ENCODE results near the gene ISX. TPM values are rescaled to one million over a fixed set of nuclear protein-coding genes. Genes with fewer than 3 reads are reported as not detected.

ISX gene
- total RNA-seq, 4 donors from 2014 or later = not detected

GRCh38 chr22:35116817-35117216, 50.9 kb downstream of the ISX start:
- TF ChIP-seq, protein P1, sequence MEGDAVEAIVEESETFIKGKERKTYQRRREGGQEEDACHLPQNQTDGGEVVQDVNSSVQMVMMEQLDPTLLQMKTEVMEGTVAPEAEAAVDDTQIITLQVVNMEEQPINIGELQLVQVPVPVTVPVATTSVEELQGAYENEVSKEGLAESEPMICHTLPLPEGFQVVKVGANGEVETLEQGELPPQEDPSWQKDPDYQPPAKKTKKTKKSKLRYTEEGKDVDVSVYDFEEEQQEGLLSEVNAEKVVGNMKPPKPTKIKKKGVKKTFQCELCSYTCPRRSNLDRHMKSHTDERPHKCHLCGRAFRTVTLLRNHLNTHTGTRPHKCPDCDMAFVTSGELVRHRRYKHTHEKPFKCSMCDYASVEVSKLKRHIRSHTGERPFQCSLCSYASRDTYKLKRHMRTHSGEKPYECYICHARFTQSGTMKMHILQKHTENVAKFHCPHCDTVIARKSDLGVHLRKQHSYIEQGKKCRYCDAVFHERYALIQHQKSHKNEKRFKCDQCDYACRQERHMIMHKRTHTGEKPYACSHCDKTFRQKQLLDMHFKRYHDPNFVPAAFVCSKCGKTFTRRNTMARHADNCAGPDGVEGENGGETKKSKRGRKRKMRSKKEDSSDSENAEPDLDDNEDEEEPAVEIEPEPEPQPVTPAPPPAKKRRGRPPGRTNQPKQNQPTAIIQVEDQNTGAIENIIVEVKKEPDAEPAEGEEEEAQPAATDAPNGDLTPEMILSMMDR (IDR thresholded peaks at IDR 0.05; ENCODE audit: low read depth) = no peak

GRCh38 chr22:35119494-35119893, 53.5 kb downstream of the ISX start:
- TF ChIP-seq, protein P1 (IDR thresholded peaks at IDR 0.05; ENCODE audit: low read depth) = no peak

GRCh38 chr22:35124691-35125219, 58.8 kb downstream of the ISX start:
- TF ChIP-seq, protein P1 (IDR thresholded peaks at IDR 0.05; ENCODE audit: low read depth) = no peak

GRCh38 chr22:35126993-35127392, 61.0 kb downstream of the ISX start:
- TF ChIP-seq, protein P1 (IDR thresholded peaks at IDR 0.05; ENCODE audit: low read depth) = no peak

DNA sequence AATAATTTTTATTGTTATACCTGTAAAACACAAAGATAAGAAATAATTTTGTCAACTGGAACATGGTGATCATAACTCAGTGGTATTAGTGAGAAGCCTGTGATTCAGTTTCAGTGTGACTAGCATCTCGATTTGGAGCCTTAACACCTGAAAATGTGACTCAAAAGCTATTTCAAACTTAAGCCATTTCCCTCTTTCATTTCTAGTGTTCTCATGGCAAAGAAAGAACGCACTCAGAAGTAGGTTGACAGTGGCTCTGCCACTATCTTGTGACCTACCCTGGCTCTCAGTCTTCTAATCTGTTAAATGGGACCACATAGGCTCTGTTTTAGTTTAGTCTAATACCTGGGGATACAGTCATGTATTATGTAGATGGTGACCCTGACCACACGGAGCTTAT, 62.7 kb downstream of the ISX start:
- TF ChIP-seq, protein P1 (IDR thresholded peaks at IDR 0.05; ENCODE audit: low read depth) = no peak

DNA sequence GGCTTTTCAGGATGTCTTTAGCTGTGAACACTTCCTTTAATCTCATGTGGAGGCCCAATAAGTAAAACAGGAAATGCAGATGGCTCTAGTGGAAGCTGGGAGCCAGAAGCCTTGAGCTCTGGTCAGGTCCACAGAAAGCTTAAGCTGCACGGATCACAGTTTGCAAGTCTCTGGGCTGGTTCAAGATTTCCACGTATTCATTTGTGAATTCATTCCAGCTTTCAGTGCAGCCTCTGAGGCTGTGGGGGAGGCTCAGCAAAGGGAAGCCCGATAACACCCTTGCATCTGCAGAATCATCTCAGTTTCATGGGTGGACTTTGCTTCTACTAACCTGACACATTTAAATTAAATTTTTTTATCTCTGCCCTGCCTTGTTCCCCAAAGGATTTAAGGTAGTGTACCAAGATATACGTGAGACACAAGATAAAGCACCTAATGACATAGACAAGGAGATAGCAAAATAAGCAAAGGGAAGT, 65.6 kb downstream of the ISX start:
- TF ChIP-seq, protein P1 (IDR thresholded peaks at IDR 0.05; ENCODE audit: low read depth) = no peak

DNA sequence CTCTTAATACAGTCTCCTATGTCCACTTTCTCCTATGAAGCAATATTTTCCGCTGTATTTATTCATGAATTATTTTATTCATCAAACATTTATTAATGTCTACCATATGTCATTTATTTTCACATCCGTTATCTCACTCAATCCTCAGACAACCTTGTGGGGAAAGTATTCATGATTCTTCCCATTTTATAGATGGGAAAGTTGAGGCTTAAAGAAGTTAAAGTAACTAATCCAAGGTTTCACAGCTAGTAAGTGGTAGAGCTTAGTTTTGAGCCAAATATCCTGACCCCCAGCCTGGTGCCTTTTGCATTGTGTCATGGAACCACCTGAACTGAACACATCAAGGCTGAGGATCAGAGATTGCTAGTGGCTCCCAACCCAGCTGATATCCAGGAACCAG, 66.6 kb downstream of the ISX start:
- TF ChIP-seq, protein P1 (IDR thresholded peaks at IDR 0.05; ENCODE audit: low read depth) = no peak

Measured in subcutaneous adipose tissue (tissue), 4 donors.